Activated CD4-positive, alpha-beta memory T cell treated with anti-CD3 and anti-CD28 coated beads, Interleukin-2, amount 10 ng/mL, durations not matched to agents 7 days and 5 days (primary cell): ENCODE measurements around the gene TARP.
A peak's percentile ranks its signal among the peaks of the same experiment; 100 is the strongest.

Experiments used
- CTCF ChIA-PET: fragments of 350-600 bp; sonication (Branson Sonifier 250); formaldehyde crosslinking; loops from one replicate; lab custom pipeline; 2021; ENCODE audit warnings: antibody characterized with exemption, inconsistent platforms; lab: Charles Lee
- POLR2A ChIA-PET: fragments of 350-600 bp; sonication (Branson Sonifier 250); formaldehyde crosslinking; loops from one replicate; lab custom pipeline; 2021; ENCODE audit warnings: antibody characterized with exemption; lab: Charles Lee
- DNase-seq: peaks from one replicate; pipeline ENCODE4 v3.0.0-alpha.2; 2020
- H3K27ac Mint-ChIP-seq: one replicate; pipeline ENCODE4 v1.8.0; 2021; ENCODE audit warnings: mild to moderate bottlenecking, mixed read lengths
- H3K27me3 Mint-ChIP-seq: one replicate; pipeline ENCODE4 v1.8.0; 2021; ENCODE audit warnings: mixed read lengths
- H3K36me3 Mint-ChIP-seq: one replicate; pipeline ENCODE4 v1.8.0; 2021; ENCODE audit warnings: low read depth, mixed read lengths
- H3K4me1 Mint-ChIP-seq: one replicate; pipeline ENCODE4 v1.8.0; 2021; ENCODE audit warnings: mixed read lengths
- H3K4me3 Mint-ChIP-seq: one replicate; pipeline ENCODE4 v1.8.0; 2021; ENCODE audit warnings: mild to moderate bottlenecking, mixed read lengths
- H3K9me3 Mint-ChIP-seq: one replicate; pipeline ENCODE4 v1.8.0; 2021; ENCODE audit warnings: mixed read lengths

TARP gene

DNA sequence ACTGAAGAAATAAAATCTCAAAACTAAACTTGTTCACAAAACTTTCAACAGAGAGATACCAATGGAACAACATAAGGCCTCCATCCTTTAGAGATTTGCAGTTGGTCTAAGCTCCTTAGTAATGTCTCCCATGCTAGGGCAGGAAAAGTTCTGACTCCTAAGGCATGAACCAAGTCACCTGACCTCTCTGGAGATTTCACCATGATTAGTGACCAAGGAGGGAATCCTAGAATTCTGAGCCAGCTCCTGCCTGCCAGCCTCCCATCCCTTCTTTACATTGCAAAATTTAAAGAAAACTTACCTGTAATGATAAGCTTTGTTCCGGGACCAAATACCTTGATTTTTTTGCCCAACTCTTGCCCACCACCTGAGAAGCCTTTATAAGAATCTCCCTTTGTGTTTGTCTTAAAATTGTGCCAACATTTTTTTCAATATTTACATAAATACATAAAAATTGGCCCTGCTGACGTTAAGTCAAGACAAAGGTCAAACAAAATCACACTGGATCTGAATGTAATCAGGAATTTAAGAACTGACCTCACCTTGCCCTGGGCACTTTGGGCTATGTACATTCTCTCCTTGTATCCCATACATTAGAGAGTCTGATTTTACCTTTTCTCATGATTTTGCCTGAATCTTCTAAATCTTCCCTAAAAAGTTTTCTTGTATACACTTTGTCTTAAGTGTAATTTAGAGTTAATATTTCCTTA is at the start of gene TARP:
TSS of gene TARP (minus strand) at position 351 of the 710 bp plus-strand sequence.
- Mint-ChIP-seq H3K36me3 (no peaks in the 10 kb centered on the region), H3K27me3 (no peaks in the 10 kb centered on the region), H3K9me3 (no peaks in the 10 kb centered on the region), H3K4me1 (no peaks in the 10 kb centered on the region), H3K4me3 (peak within 1 kb of the TSS; percentile 49), H3K27ac (no peak within 1 kb of the TSS)
- ChIA-PET CTCF (no interaction called here), POLR2A (no interaction called here)
- no peak for DNase-seq

DNA sequence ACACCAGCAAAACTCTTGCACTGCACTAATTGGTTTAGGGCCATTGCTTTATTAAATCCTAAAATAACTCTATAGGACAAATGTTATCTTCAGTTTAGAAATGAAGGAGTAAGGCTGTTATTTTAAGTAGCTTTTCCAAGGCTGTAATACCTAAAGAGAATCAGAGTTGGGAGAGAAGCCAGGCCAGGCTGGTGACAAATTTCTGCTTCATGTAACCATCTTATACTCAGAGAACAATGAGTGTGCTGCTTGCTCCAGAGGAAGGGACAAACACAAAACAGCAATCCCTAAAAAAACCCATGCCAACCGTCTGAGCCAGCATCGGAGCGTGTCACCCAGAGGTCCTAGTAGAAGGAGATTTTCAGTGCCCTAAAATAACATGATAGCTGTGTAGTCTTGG is 49.7 kb upstream of the TARP start:
- Mint-ChIP-seq H3K9me3 (no peaks in the 10 kb centered on the region), H3K27ac (no peak overlapping the region), H3K27me3 (no peaks in the 10 kb centered on the region), H3K4me1 (peaks cover 38% of the 10 kb centered on the region), H3K36me3 (no peaks in the 10 kb centered on the region), H3K4me3 (no peak overlapping the region)
- ChIA-PET POLR2A (no interaction called here), CTCF (interaction anchor here (1.3 to 9.5 kb wide), 3 partner anchors 12 to 107 kb away, joined by 3 to 82 read pairs (median 12); no protein-coding TSS in a partner anchor)
- no peak for DNase-seq

DNA sequence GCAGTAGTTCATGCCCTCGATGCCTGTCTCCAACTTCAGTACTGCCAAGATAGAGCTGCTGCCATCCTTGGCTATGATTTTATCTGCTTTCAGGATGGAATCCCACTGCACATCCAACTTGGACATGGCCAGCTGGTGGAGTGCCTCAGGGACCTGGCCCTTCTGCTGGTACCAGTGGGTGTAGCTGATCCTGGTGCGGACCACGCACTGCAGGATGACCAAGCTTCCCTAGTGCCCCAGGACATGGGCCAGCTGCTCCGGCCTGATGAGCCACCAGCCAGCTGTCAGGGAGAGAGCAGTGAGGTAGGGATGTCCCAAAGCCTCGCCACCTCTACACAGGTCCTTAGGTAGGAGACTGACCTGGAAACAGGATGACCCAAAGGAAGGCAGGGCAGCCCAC is 49.0 kb upstream of the TARP start:
- Mint-ChIP-seq H3K4me1 (peaks cover 39% of the 10 kb centered on the region), H3K4me3 (no peak overlapping the region), H3K36me3 (no peaks in the 10 kb centered on the region), H3K27me3 (no peaks in the 10 kb centered on the region), H3K9me3 (no peaks in the 10 kb centered on the region), H3K27ac (no peak overlapping the region)
- DNase-seq: no peak
- CTCF ChIA-PET: interaction anchor here (3.3 to 9.5 kb wide), 3 partner anchors 9 to 106 kb away, joined by 12 to 82 read pairs (median 17); no protein-coding TSS in a partner anchor
- POLR2A ChIA-PET: no interaction called here

DNA sequence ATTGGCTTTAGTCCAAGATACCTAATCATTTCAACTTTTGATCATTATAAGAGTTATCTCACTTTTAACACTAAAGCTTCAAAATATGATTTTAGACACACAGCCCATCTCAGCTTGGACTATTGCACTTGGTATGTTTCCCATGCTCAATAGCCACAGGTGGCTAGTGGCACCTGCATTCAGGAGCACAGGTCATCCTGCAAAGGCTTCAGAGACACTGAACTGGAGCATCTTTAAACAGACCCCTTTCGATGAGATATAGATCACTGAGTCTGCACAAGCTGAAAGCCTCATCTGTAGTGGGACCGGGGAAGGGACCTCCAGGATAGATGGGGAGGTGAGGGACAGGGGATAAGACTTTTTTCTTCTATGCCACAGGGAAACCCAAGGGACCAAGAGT is 48.5 kb upstream of the TARP start:
- Mint-ChIP-seq H3K27me3 (no peaks in the 10 kb centered on the region), H3K4me1 (peaks cover 39% of the 10 kb centered on the region), H3K36me3 (no peaks in the 10 kb centered on the region), H3K9me3 (no peaks in the 10 kb centered on the region), H3K4me3 (no peak overlapping the region), H3K27ac (no peak overlapping the region)
- DNase-seq: no peak
- ChIA-PET CTCF (interaction anchor here (1.6 to 9.5 kb wide), 3 partner anchors 9 to 105 kb away, joined by 8 to 82 read pairs (median 17); no protein-coding TSS in a partner anchor), POLR2A (no interaction called here)

DNA sequence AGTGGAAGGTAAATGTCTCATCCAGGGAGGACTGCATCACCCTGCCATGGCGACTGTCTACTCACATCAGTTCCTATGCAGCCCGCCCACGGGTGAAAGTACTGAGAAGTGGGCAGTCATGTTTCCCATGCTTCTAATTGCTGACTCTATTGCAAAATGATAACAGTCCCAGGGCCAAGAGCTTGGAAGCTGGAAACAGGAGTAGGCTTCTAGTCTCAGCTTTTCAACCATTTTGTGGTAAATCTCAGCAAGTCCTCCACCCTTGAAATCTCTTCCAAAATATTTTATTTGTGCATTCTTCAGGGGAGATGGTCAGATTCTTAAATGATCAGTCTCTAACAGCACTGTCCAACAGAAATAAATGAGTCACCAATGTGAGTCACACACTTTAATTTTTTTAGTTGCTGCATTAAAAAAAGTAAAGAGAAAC is 48.1 kb upstream of the TARP start:
- Mint-ChIP-seq H3K27ac (no peak overlapping the region), H3K27me3 (no peaks in the 10 kb centered on the region), H3K9me3 (no peaks in the 10 kb centered on the region), H3K4me3 (no peak overlapping the region), H3K36me3 (no peaks in the 10 kb centered on the region), H3K4me1 (peaks cover 39% of the 10 kb centered on the region)
- no peak for DNase-seq
- CTCF ChIA-PET: interaction anchor here (1.6 to 9.5 kb wide), 3 partner anchors 9 to 105 kb away, joined by 8 to 82 read pairs (median 17); no protein-coding TSS in a partner anchor
- POLR2A ChIA-PET: no interaction called here

DNA sequence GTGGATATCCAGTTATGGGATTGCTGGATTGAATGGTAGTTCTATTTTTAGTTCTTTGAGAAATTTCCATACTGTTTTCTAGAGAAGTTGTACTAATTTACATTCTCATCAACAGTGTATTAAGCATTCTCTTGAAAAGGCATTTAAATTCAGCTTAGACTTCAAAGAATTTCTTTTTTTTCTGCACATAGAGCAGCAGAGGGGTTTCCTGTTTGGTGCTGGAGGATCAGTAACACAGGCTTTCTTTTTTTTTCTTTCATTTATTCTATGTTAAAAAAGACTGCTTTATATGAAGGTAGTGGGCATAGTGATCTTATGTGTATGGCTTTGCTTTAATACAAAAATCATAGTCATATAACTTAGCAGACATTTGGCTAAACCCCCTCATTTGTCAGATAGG is 47.6 kb upstream of the TARP start:
- POLR2A ChIA-PET: no interaction called here

DNA sequence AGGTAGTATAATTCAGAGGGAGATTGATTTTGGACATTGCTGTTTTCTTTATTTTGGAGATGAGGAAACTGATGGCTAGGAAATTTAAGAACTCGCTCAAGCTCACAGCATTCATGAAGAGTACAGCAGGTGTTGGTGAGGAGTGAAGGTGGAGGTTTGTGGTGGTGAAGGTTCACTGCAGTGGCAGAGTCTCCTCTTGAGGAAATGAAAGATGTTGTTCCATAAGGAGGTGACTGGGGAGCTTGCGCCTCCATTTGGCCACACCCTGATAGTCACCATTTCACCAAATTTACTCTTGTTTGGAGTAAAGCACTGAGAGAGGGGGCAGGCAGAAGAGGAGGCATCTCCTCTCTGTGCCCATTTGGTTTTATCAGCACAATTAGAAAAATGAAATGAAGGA is 46.4 kb upstream of the TARP start:
- peak overlapping the region; percentile 81 for H3K27ac Mint-ChIP-seq
- no peaks in the 10 kb centered on the region for H3K36me3 Mint-ChIP-seq
- H3K9me3 Mint-ChIP-seq: no peaks in the 10 kb centered on the region
- peak overlapping the region; percentile 41 for H3K4me3 Mint-ChIP-seq
- no peak for DNase-seq
- H3K27me3 Mint-ChIP-seq: no peaks in the 10 kb centered on the region
- CTCF ChIA-PET: interaction anchor here (0.6 to 9.5 kb wide), 6 partner anchors 11 to 103 kb away, joined by 3 to 82 read pairs (median 18); no protein-coding TSS in a partner anchor
- POLR2A ChIA-PET: interaction anchor here (1.1 to 1.3 kb wide), 3 partner anchors 23 to 108 kb away, joined by 3 read pairs; no protein-coding TSS in a partner anchor
- H3K4me1 Mint-ChIP-seq: peaks cover 39% of the 10 kb centered on the region

More for the DNA sequence above, 47.6 kb upstream of the TARP start:
- no peak for DNase-seq
- H3K36me3 Mint-ChIP-seq: no peaks in the 10 kb centered on the region
- no peaks in the 10 kb centered on the region for H3K27me3 Mint-ChIP-seq
- no peak overlapping the region for H3K27ac Mint-ChIP-seq
- CTCF ChIA-PET: interaction anchor here (1.6 to 9.5 kb wide), 3 partner anchors 10 to 104 kb away, joined by 8 to 82 read pairs (median 17); no protein-coding TSS in a partner anchor
- H3K9me3 Mint-ChIP-seq: no peaks in the 10 kb centered on the region
- H3K4me3 Mint-ChIP-seq: no peak overlapping the region
- peaks cover 39% of the 10 kb centered on the region for H3K4me1 Mint-ChIP-seq

DNA sequence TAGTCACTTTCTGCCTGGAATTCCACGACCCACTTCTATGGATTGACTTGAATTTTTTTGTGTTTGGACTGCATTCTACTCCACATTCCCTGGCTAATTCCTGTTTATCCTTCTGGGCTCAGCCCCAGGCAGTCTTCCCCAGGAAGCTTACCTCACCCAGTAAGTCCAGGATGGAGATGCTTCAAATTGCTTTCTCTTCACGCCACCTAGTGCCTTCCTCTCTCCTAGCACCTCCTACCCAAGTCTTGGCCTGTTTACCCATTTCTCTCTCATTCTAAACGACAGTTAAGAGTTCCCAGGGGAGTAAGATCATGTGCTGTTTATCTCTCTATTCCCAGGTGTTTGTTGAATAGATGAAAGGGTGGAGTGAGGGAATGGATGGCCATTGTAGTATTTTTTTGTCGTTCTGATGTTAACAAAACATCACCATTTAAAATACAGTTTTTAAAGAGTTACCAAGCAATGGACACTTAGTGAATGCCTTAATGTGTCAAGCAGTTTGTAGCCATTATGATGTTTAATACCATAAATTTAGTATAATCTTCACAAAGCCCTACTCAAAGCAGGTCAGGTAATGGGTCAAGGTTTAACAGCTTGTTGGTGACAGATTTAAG is 45.5 kb upstream of the TARP start:
- ChIA-PET CTCF (interaction anchor here (0.9 to 9.5 kb wide), 7 partner anchors 12 to 102 kb away, joined by 3 to 82 read pairs (median 17); no protein-coding TSS in a partner anchor), POLR2A (interaction anchor here (0.9 to 1.1 kb wide), 2 partner anchors 100 to 103 kb away, joined by 3 read pairs; no protein-coding TSS in a partner anchor)
- Mint-ChIP-seq H3K4me1 (peaks cover 41% of the 10 kb centered on the region), H3K9me3 (no peaks in the 10 kb centered on the region), H3K4me3 (peak overlapping the region; percentile 64), H3K36me3 (no peaks in the 10 kb centered on the region), H3K27me3 (no peaks in the 10 kb centered on the region), H3K27ac (peak overlapping the region; percentile 81)
- no peak for DNase-seq

DNA sequence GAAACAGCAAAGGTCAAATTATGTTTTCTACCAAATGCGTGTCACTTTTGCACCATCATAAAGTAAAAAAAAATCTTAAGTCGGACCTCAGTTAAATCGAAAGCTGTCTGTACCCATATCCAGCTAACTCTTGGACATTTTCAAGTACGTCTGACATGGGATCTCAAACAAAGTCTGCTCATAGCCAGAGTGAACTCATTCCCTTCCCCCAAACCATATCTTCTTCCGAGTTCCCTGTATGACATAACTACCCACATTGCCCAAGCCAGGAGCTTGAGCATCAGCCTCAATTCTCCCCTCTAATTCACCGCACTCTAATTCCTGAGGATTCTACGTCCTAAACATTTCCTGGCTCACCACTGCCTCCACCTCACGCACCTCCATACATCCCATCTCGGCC is 44.8 kb upstream of the TARP start:
- H3K27me3 Mint-ChIP-seq: no peaks in the 10 kb centered on the region
- no peaks in the 10 kb centered on the region for H3K36me3 Mint-ChIP-seq
- H3K9me3 Mint-ChIP-seq: no peaks in the 10 kb centered on the region
- ChIA-PET CTCF (interaction anchor here (0.9 to 9.5 kb wide), 6 partner anchors 13 to 102 kb away, joined by 4 to 82 read pairs (median 18); no protein-coding TSS in a partner anchor), POLR2A (interaction anchor here (0.9 kb wide), 1 partner anchor 99 kb away, joined by 3 read pairs; no protein-coding TSS in a partner anchor)
- peak overlapping the region; percentile 65 for H3K27ac Mint-ChIP-seq
- H3K4me3 Mint-ChIP-seq: peak overlapping the region; percentile 64
- DNase-seq: no peak
- H3K4me1 Mint-ChIP-seq: peaks cover 41% of the 10 kb centered on the region

DNA sequence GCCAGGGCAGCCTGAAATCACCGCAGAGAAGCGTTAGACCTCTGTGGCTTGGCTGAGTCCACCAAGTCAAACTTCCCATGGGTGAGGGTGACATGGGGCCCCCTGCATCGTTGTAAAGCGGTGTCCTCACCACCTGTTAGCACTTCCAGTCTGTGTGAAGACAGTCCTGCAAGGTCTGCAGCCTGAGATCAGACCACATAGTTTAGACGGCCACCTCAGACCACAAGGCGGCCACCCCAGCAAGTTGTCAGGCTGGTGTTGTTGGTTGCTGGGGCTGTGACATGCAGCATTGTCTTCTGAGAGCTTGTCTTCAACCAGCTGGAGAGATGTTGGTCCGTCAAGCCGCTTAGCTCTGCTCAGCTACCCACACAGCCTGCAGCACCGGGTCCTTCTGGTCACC is 44.1 kb upstream of the TARP start:
- Mint-ChIP-seq H3K36me3 (no peaks in the 10 kb centered on the region), H3K9me3 (no peaks in the 10 kb centered on the region), H3K4me1 (peaks cover 46% of the 10 kb centered on the region), H3K27me3 (no peaks in the 10 kb centered on the region), H3K4me3 (peak overlapping the region; percentile 64), H3K27ac (peak overlapping the region; percentile 65)
- DNase-seq: no peak
- POLR2A ChIA-PET: no interaction called here
- CTCF ChIA-PET: interaction anchor here (2.7 to 9.5 kb wide), 4 partner anchors 13 to 101 kb away, joined by 17 to 82 read pairs (median 19); no protein-coding TSS in a partner anchor

DNA sequence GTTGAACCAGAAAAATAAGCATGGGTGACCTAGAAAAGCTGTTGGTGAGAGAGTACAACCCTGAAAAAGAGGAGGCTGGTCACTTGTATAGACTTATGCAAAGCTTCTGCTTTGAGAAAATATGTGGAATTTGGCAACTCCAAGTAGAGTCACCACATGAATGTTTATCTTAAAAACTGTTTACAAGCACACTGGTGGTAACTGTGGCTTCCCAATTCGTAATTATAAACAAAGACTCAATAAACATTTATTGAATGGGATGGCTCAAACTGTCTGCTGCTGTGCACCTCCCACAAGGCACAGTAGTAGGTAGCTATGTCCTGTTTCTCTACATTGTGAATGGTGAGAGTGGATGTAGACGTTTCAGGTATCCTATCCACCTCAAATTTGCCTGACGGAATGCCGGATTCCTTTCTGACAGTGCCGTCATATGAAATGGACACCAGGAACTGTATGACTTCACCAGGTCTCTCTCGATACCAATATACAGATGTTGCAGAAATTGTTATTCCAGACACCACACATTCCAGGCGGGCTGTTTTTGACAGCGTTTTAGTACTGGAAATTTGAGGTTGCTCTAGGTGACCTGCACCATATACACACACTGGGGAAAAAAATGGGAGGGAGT is 43.4 kb upstream of the TARP start:
- H3K27ac Mint-ChIP-seq: peak overlapping the region; percentile 56
- peak overlapping the region; percentile 64 for H3K4me3 Mint-ChIP-seq
- H3K4me1 Mint-ChIP-seq: peaks cover 49% of the 10 kb centered on the region

DNA sequence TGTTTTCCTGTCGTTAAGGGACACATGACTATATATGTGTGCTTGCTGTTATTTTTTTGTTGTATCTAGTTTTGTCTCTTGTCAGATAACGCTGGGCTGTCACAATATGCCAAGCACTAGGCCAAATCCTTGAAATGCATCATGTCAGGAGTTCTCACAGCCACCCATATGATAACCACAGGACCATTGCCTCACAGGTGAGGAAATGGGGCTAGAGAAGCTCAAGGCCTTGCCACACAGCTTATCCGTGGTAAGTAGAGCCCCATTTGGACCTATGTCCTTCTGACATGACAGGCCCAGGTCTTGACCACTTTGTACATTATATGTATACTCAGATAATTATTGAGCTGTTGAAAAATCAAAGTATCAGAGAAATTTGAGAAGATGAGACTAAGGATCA is 42.0 kb upstream of the TARP start:
- H3K27ac Mint-ChIP-seq: peak overlapping the region; percentile 47

More for the DNA sequence above, 43.4 kb upstream of the TARP start:
- Mint-ChIP-seq H3K36me3 (no peaks in the 10 kb centered on the region), H3K27me3 (no peaks in the 10 kb centered on the region), H3K9me3 (no peaks in the 10 kb centered on the region)
- ChIA-PET CTCF (interaction anchor here (3.9 to 9.5 kb wide), 3 partner anchors 14 to 100 kb away, joined by 17 to 82 read pairs (median 18); no protein-coding TSS in a partner anchor), POLR2A (interaction anchor here (0.8 kb wide), 1 partner anchor 100 kb away, joined by 3 read pairs; no protein-coding TSS in a partner anchor)
- DNase-seq: no peak

More for the DNA sequence above, 42.0 kb upstream of the TARP start:
- Mint-ChIP-seq H3K9me3 (no peaks in the 10 kb centered on the region), H3K4me3 (no peak overlapping the region), H3K27me3 (no peaks in the 10 kb centered on the region), H3K36me3 (no peaks in the 10 kb centered on the region), H3K4me1 (peaks cover 41% of the 10 kb centered on the region)
- POLR2A ChIA-PET: no interaction called here
- CTCF ChIA-PET: interaction anchor here (9.5 kb wide), 1 partner anchor 99 kb away, joined by 82 read pairs; no protein-coding TSS in a partner anchor
- DNase-seq: no peak
